GM12875 (cell line): ENCODE measurements around the gene KCNH8.

Source experiments
- H3K4me3 ChIP-seq: one replicate; pipeline ENCODE4 v1.5.1; 2011; ENCODE audit warnings: low read depth, low read length, control low read depth
- TF ChIP-seq, protein P1 (sequence below): IDR thresholded peaks from 2 replicates; pipeline ENCODE4 v1.5.1; 2011; ENCODE audit warnings: low read depth, mild to moderate bottlenecking, control low read depth, inconsistent platforms, low read length, moderate library complexity, borderline replicate concordance; ENCODE audit not compliant: insufficient read depth

The KCNH8 gene

DNA sequence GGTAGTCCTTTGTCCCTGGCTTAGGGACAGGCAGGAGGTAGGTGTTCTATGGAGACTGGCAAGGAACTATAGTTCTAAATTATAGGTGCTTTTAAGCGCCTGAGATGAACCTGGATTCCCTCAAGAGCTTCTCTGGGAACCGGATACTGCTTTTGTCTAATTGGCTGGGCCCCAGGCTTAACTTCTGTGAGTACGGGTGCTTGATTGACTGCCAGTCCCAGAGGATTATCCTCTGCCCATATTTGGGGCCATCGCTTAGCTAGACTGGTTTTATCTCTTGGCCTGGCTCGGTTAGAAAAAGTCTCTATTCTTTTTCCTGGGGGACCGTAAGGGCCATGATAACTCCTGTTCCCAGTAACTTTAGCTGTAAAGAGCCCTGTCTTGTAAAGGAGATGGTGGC is 339.1 kb downstream of the KCNH8 start:
- no peak overlapping the region for H3K4me3 ChIP-seq
- TF ChIP-seq, protein P1, sequence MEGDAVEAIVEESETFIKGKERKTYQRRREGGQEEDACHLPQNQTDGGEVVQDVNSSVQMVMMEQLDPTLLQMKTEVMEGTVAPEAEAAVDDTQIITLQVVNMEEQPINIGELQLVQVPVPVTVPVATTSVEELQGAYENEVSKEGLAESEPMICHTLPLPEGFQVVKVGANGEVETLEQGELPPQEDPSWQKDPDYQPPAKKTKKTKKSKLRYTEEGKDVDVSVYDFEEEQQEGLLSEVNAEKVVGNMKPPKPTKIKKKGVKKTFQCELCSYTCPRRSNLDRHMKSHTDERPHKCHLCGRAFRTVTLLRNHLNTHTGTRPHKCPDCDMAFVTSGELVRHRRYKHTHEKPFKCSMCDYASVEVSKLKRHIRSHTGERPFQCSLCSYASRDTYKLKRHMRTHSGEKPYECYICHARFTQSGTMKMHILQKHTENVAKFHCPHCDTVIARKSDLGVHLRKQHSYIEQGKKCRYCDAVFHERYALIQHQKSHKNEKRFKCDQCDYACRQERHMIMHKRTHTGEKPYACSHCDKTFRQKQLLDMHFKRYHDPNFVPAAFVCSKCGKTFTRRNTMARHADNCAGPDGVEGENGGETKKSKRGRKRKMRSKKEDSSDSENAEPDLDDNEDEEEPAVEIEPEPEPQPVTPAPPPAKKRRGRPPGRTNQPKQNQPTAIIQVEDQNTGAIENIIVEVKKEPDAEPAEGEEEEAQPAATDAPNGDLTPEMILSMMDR: no peak

DNA sequence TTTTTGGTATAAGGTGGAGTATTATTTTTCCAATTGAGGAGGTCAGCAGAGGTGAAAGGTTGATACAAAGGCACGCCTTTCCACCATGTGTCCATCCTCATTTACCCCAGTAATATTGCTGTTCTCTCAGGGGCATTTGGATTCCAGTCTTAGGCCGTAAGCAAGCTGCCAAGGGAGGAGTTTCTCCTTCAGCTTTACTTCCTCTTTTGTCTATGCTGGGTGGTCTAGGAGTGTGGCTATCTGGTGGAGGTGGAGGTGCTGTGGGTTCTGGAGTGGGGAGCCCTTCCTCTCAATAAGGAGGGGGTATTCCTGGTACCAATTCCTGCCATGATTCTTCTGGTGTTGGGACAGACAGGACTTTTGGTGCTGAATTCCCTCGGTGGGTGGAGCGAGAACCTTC is 340.6 kb downstream of the KCNH8 start:
- TF ChIP-seq, protein P1: no peak
- no peak overlapping the region for H3K4me3 ChIP-seq

DNA sequence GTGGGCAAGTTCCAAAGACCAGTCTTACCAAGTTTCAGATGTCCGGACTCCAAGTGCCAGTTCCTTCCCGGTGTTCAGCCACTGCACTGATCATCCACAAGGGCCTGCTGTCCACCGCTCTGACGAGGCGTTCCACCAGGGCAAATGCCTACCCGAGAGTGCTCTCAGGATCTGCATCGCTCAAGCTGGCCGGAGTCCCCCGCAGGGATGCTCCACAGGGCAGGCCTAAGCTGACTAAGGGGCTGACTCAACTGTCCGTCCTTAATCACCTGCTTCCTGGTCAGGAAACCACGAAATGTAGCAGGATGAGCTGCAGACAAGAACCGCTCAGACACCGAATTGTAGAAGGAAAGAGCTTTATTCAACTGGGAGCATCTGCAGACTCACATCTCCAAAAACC is 341.6 kb downstream of the KCNH8 start:
- TF ChIP-seq, protein P1: no peak
- no peak overlapping the region for H3K4me3 ChIP-seq

DNA sequence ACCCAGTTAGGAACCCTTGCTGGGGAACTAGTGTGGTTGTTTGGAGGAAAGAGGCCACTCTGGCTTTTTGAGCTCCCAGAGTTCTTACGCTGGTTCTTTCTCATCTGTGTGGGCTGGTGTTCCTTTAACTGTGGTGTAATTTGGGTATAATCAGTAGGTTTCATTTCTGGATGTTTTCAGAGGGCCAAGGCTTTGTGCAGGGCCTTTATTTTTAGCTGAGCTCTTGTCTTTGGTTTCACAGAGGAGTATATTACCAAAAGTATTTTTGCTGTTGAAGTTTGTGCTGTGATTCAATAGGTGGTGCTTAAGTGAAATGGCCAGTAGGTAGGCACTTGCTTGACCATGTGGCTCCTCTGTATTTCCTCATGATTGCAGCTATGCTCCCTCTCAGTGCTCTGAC is 357.9 kb downstream of the KCNH8 start:
- H3K4me3 ChIP-seq: no peak overlapping the region
- TF ChIP-seq, protein P1: no peak

DNA sequence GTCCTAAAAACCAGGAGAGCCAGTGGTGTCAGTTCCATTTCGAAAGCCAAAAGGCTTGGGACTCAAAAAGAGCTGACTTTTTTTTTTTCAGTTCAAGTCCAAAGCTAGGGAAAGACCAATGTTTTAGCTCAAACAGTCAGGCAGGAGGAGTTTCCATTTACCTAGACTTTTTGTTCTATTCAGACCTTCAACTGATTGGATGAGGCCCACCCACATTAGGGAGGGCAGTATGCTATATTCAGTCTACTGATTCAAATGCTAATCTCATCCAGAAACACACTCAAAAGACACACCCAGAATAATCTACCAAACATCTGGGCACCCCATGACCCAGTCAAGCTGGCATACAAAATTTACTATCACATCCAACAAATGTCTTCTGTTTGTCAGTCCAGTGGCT is 374.0 kb downstream of the KCNH8 start:
- TF ChIP-seq, protein P1: no peak
- no peak overlapping the region for H3K4me3 ChIP-seq

DNA sequence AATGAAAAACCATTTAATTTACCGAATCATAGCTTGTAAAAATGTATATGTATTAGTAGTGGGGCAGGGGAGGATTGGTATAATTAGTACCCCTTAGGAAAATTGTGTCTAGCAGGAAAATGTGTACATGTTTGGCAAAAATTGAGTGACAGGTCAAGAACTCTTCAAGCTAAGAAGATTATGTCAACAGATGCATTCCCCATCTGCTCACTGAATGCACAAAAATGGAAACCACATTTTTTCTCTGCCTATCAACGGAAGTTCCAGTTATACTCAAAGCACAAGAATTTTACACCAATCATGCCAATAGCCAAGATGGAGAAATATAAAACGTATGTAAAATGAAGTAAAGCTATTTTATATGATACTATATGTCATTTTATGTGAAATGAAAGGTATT is 377.8 kb downstream of the KCNH8 start:
- H3K4me3 ChIP-seq: no peak overlapping the region
- TF ChIP-seq, protein P1: no peak

DNA sequence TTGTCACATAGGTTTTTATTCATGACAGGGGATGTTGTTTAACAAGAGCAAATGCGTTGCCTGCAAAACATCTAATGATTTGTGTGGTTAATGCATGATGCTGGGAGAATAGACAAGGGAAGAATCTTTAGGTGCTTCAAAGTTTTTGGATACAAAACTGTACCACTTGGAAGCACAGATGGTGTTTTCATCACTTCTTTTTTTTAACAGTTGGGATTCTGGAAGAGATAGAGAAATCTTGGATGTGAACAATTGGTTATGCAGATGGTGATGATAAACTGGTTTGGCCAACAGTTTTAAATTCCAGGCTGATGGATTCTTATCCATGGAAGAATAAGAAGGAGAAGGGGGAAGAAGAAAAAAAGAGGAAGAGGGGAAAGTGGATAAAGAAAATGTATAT is 379.4 kb downstream of the KCNH8 start:
- TF ChIP-seq, protein P1: no peak
- no peak overlapping the region for H3K4me3 ChIP-seq
